GM12878 (cell line): ENCODE data around the gene GABBR1. TPM values are rescaled to one million over a fixed set of nuclear protein-coding genes. Genes with fewer than 3 reads are reported as not detected.

Experiments
- ATAC-seq: fragments of 200-7000 bp; cut with Tn5 transposase; 3 replicates; pipeline ENCODE4 v1.9.1; 2020; ENCODE audit warnings: mild to moderate bottlenecking, moderate library complexity
- BruUV-seq: library from RNA; stranded (reverse); fragments of 400-500 nt; replicated peaks from 2 replicates; lab custom pipeline; 2021; lab: Mats Ljungman, UMichigan
- CTCF ChIA-PET: fragments of 300-600 bp; sonication (Branson Sonifier 250); formaldehyde crosslinking; extraction: SDS; loops from one replicate; lab custom pipeline; 2021; ENCODE audit warnings: inconsistent platforms; lab: Yijun Ruan, JAX
- POLR2A ChIA-PET: fragments of 350-600 bp; formaldehyde crosslinking; extraction: SDS; loops from one replicate; lab custom pipeline; 2021; ENCODE audit warnings: inconsistent platforms; lab: Charles Lee
- RAD21 ChIA-PET: fragments of 300-600 bp; sonication (Branson Sonifier 250); formaldehyde crosslinking; loops from one replicate; lab custom pipeline; 2023; ENCODE audit warnings: antibody characterized with exemption; ENCODE audit not compliant: unreplicated experiment; lab: Charles Lee
- SMC1A ChIA-PET: fragments of 300-600 bp; sonication (Branson Sonifier 250); formaldehyde crosslinking; loops from one replicate; lab custom pipeline; 2023; ENCODE audit not compliant: unreplicated experiment, uncharacterized antibody; lab: Charles Lee
- DNase-seq: peaks from one replicate; pipeline ENCODE4 v3.0.0-alpha.2; 2011; ENCODE audit warnings: low read depth, low spot score
- FAIRE-seq: peaks from 3 replicates; lab custom pipeline; 2011; peaks lifted over from hg19 to GRCh38; lab: Jason Lieb, UNC
- H2AFZ ChIP-seq: 2 replicates; pipeline ENCODE4 v1.6.0; 2011; ENCODE audit warnings: low read depth, low read length, control low read depth; ENCODE audit not compliant: control insufficient read depth
- H3K27ac ChIP-seq: 2 replicates; pipeline ENCODE4 v1.5.1; 2011; ENCODE audit warnings: control low read depth; ENCODE audit not compliant: control insufficient read depth, insufficient read depth
- H3K27me3 ChIP-seq, 2 experiments: replicated peaks in 1 of 2; 2 replicates each; pipeline versions ENCODE4 v1.6.0 to v1.6.1; 2011; ENCODE audit warnings: low read length in 1 of 2; ENCODE audit not compliant: control insufficient read depth in 2 of 2, insufficient read depth in 2 of 2
- H3K36me3 ChIP-seq, 2 experiments: 2 replicates each; pipeline ENCODE4 v1.5.1; 2011; ENCODE audit warnings: low read length in 1 of 2; ENCODE audit not compliant: control insufficient read depth in 2 of 2, insufficient read depth in 2 of 2
- H3K4me1 ChIP-seq: 2 replicates; pipeline ENCODE4 v1.6.1; 2011; ENCODE audit warnings: mild to moderate bottlenecking, low read length, moderate library complexity, mixed read lengths; ENCODE audit not compliant: control insufficient read depth, insufficient read depth
- H3K4me2 ChIP-seq: 2 replicates; pipeline ENCODE4 v1.6.0; 2011; ENCODE audit warnings: control low read depth; ENCODE audit not compliant: control insufficient read depth, insufficient read depth
- H3K4me3 ChIP-seq: fragments of 200-600 bp; sonication (generic); 2 replicates; pipeline ENCODE4 v1.5.1; 2016
- H3K79me2 ChIP-seq: 2 replicates; pipeline ENCODE4 v1.6.0; 2011; ENCODE audit warnings: low read length; ENCODE audit not compliant: control insufficient read depth, insufficient read depth
- H3K9ac ChIP-seq: 2 replicates; pipeline ENCODE4 v1.8.0; 2011; ENCODE audit warnings: low read length, control low read depth, mixed read lengths; ENCODE audit not compliant: control insufficient read depth, insufficient read depth
- H3K9me3 ChIP-seq: replicated peaks from 3 replicates; pipeline ENCODE4 v1.5.1; 2011; ENCODE audit warnings: mild to moderate bottlenecking, low read length; ENCODE audit not compliant: control insufficient read depth, insufficient read depth
- H4K20me1 ChIP-seq: 2 replicates; pipeline ENCODE4 v1.6.0; 2011; ENCODE audit not compliant: control insufficient read depth, insufficient read depth
- CEBPB ChIP-seq, 2 experiments: fragments of 150-350 bp in 1 of 2; IDR thresholded peaks; 2 replicates each; pipeline ENCODE4 v1.6.1; 2012 to 2014; ENCODE audit warnings: low read depth in 2 of 2, low read length in 2 of 2, borderline replicate concordance in 1 of 2, inconsistent platforms in 1 of 2
- HCFC1 ChIP-seq: fragments of 150-350 bp; IDR thresholded peaks from 2 replicates; pipeline ENCODE4 v1.6.1; 2014; ENCODE audit warnings: low read length
- HDAC6 ChIP-seq: fragments of 200-600 bp; sonication (generic); IDR thresholded peaks from one replicate; pipeline ENCODE4 v1.8.0; 2017; ENCODE audit warnings: antibody characterized with exemption; ENCODE audit not compliant: unreplicated experiment
- MEF2A ChIP-seq: IDR thresholded peaks from 2 replicates; pipeline ENCODE4 v1.6.1; 2011; ENCODE audit warnings: low read depth, mild to moderate bottlenecking, low read length, moderate library complexity; ENCODE audit not compliant: insufficient read depth
- NFYA ChIP-seq: IDR thresholded peaks from 2 replicates; pipeline ENCODE4 v1.6.1; 2011; ENCODE audit warnings: low read depth, mild to moderate bottlenecking, low read length, improper control_type of control experiment, borderline replicate concordance
- NFYB ChIP-seq: IDR thresholded peaks from 2 replicates; pipeline ENCODE4 v1.6.1; 2011; ENCODE audit warnings: low read depth, mild to moderate bottlenecking, low read length, improper control_type of control experiment, moderate library complexity; ENCODE audit not compliant: insufficient read depth
- RB1 ChIP-seq: fragments of 450-650 bp; formaldehyde crosslinking; IDR thresholded peaks from 2 replicates; pipeline ENCODE4 v1.6.1; 2017; ENCODE audit warnings: mild to moderate bottlenecking, borderline replicate concordance
- WGBS: methylation state at CpG from one replicate; pipeline ENCODE4 v1.1.6; 2016; ENCODE audit warnings: low lambda C conversion rate; ENCODE audit not compliant: insufficient replicate concordance, insufficient coverage; ENCODE audit errors: missing lambda C conversion rate; 5-methylcytosine and 5-hydroxymethylcytosine counted together
- in situ Hi-C: fragments of 300-500 bp; cut with MboI; formaldehyde crosslinking; loops from 9 replicates; pipeline ENCODE4 v1.14.3; 2018; ENCODE audit warnings: mixed read lengths
- intact Hi-C: fragments of 100-400 bp; cut with micrococcal nuclease; formaldehyde crosslinking; loops from one replicate; pipeline ENCODE4 v1.14.2; 2022; ENCODE audit not compliant: unreplicated experiment
- polyA plus RNA-seq, 11 experiments: library from polyadenylated mRNA; depleted of rRNA in 4 of 11; unstranded in 6 of 11; stranded (reverse) in 5 of 11; fragments of >200 nt; fragmentation: Nextera tagmentation in 4 of 11; fragmentation: Illumina TruSeq in 1 of 11; extraction: Ambion mirVana in 4 of 11; extraction: Trizol in 1 of 11; gene quantifications; 1 replicate in 1 of 11; 2 replicates in 10 of 11; pipeline versions ENCODE4 v1.2.1 to v1.2.3, GENCODE V29; 2011 to 2016; ENCODE audit warnings: inconsistent platforms in 2 of 11, missing spikeins in 2 of 11, low read depth in 1 of 11
- total RNA-seq, 4 experiments: library from RNA; depleted of rRNA in 3 of 4; stranded (reverse); fragments of >200 nt in 3 of 4; fragmentation: Illumina TruSeq in 1 of 4; extraction: Trizol in 1 of 4; gene quantifications; 2 replicates each; pipeline versions ENCODE4 v1.2.1 to v1.2.3, GENCODE V29; 2013 to 2021
- TF ChIP-seq, protein P1 (sequence below): fragments of 450-650 bp; IDR thresholded peaks from 2 replicates; pipeline ENCODE4 v1.6.1; 2014; ENCODE audit warnings: mild to moderate bottlenecking
- TF ChIP-seq, protein P2 (sequence below): IDR thresholded peaks from 2 replicates; pipeline ENCODE4 v1.6.1; 2012; ENCODE audit warnings: low read depth, low read length, improper control_type of control experiment
- TF ChIP-seq, protein P3 (sequence below): fragments of 450-650 bp; formaldehyde crosslinking; IDR thresholded peaks from 2 replicates; pipeline ENCODE4 v1.4.0; 2022; ENCODE audit warnings: mild to moderate bottlenecking, moderate library complexity
- TF ChIP-seq, protein P4 (sequence below): IDR thresholded peaks from 2 replicates; pipeline ENCODE4 v1.6.1; 2012; ENCODE audit warnings: low read depth, low read length, improper control_type of control experiment
- TF ChIP-seq, protein P5 (sequence below): IDR thresholded peaks from 2 replicates; pipeline ENCODE4 v1.6.1; 2012; ENCODE audit warnings: improper control_type of control experiment, low read depth, low read length; ENCODE audit not compliant: insufficient replicate concordance

Gene GABBR1
- total and polyA plus RNA-seq, 10 of the 15 experiments (the other 5 are each of a cell fraction or from before 2014, with no cell fraction given): 0.11 to 5.2 (median 1.0) TPM

DNA sequence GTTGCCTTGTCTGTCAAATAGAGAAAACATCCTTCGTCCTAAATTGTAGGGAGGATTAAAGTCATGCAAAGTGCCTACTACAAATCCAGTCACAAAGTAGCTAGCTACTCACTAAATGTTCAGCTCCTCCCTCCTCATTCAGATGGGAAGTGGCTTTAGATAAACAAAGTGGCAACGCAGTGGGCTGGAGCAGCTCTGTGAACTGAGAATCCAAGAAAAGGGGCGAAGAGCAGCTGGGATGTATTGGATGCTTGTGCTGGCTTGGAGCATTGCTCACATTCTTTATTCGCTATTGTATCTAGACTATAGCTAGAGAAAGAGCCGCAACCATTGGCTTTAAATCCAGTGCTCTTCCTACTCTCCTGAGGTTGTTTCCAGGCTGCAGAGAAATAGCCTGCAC lies 34.2 kb upstream of the GABBR1 start:
- 82% methylated on average over 5 of the region's 5 CpGs for WGBS
- ChIA-PET POLR2A (no interaction called here), RAD21 (interaction anchor here (1.9 kb wide), 1 partner anchor 13 kb away, joined by 7 read pairs; no protein-coding TSS in a partner anchor), SMC1A (interaction anchor here (1.3 kb wide), 2 partner anchors 11 to 13 kb away, joined by 3 to 6 read pairs; no protein-coding TSS in a partner anchor), CTCF (interaction anchor here (1.3 to 4.6 kb wide), 2 partner anchors 17 to 29 kb away, joined by 8 to 113 read pairs; no protein-coding TSS in a partner anchor)
- Histone ChIP-seq H2AFZ (no peak overlapping the region), H3K36me3 (no peaks in the 10 kb centered on the region), H3K4me1 (0 out of 2 replicates have a peak, but pooled peaks cover 2% of the 10 kb centered on the region), H4K20me1 (no peaks in the 10 kb centered on the region), H3K27me3 (peaks cover 0 to 1% of the 10 kb centered on the region in 2 experiments; a peak in 1 of 4 replicates), H3K9me3 (no peaks in the 10 kb centered on the region), H3K4me3 (no peak overlapping the region), H3K79me2 (no peaks in the 10 kb centered on the region), H3K9ac (no peak overlapping the region), H3K4me2 (no peak overlapping the region), H3K27ac (no peak overlapping the region)
- FAIRE-seq: no peak
- DNase-seq: no peak
- in situ Hi-C loops (no loop called here), intact Hi-C loops (no loop called here)
- no TSS peak for BruUV-seq
- ATAC-seq: no peak
- no peak for TF ChIP-seq HCFC1
- TF ChIP-seq, protein P1, sequence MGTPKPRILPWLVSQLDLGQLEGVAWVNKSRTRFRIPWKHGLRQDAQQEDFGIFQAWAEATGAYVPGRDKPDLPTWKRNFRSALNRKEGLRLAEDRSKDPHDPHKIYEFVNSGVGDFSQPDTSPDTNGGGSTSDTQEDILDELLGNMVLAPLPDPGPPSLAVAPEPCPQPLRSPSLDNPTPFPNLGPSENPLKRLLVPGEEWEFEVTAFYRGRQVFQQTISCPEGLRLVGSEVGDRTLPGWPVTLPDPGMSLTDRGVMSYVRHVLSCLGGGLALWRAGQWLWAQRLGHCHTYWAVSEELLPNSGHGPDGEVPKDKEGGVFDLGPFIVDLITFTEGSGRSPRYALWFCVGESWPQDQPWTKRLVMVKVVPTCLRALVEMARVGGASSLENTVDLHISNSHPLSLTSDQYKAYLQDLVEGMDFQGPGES: no peak
- no peak for TF ChIP-seq MEF2A
- TF ChIP-seq, protein P2, sequence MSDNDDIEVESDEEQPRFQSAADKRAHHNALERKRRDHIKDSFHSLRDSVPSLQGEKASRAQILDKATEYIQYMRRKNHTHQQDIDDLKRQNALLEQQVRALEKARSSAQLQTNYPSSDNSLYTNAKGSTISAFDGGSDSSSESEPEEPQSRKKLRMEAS: no peak
- TF ChIP-seq CEBPB (IDR thresholded peaks at IDR 0.05; ENCODE audit: borderline replicate concordance in 1 of 2, low read depth in 2 of 2, low read length in 2 of 2): no peak
- TF ChIP-seq, protein P3, sequence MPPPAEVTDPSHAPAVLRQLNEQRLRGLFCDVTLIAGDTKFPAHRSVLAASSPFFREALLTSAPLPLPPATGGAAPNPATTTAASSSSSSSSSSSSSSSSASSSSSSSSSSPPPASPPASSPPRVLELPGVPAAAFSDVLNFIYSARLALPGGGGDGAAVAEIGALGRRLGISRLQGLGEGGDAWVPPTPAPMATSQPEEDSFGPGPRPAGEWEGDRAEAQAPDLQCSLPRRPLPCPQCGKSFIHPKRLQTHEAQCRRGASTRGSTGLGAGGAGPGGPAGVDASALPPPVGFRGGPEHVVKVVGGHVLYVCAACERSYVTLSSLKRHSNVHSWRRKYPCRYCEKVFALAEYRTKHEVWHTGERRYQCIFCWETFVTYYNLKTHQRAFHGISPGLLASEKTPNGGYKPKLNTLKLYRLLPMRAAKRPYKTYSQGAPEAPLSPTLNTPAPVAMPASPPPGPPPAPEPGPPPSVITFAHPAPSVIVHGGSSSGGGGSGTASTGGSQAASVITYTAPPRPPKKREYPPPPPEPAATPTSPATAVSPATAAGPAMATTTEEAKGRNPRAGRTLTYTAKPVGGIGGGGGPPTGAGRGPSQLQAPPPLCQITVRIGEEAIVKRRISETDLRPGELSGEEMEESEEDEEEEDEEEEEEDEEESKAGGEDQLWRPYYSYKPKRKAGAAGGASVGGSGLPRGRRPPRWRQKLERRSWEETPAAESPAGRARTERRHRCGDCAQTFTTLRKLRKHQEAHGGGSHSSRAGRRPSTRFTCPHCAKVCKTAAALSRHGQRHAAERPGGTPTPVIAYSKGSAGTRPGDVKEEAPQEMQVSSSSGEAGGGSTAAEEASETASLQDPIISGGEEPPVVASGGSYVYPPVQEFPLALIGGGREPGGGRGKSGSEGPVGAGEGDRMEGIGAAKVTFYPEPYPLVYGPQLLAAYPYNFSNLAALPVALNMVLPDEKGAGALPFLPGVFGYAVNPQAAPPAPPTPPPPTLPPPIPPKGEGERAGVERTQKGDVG (CRISPR knock-in tag): no peak
- TF ChIP-seq, protein P4, sequence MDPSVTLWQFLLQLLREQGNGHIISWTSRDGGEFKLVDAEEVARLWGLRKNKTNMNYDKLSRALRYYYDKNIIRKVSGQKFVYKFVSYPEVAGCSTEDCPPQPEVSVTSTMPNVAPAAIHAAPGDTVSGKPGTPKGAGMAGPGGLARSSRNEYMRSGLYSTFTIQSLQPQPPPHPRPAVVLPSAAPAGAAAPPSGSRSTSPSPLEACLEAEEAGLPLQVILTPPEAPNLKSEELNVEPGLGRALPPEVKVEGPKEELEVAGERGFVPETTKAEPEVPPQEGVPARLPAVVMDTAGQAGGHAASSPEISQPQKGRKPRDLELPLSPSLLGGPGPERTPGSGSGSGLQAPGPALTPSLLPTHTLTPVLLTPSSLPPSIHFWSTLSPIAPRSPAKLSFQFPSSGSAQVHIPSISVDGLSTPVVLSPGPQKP: no peak
- TF ChIP-seq, protein P5, sequence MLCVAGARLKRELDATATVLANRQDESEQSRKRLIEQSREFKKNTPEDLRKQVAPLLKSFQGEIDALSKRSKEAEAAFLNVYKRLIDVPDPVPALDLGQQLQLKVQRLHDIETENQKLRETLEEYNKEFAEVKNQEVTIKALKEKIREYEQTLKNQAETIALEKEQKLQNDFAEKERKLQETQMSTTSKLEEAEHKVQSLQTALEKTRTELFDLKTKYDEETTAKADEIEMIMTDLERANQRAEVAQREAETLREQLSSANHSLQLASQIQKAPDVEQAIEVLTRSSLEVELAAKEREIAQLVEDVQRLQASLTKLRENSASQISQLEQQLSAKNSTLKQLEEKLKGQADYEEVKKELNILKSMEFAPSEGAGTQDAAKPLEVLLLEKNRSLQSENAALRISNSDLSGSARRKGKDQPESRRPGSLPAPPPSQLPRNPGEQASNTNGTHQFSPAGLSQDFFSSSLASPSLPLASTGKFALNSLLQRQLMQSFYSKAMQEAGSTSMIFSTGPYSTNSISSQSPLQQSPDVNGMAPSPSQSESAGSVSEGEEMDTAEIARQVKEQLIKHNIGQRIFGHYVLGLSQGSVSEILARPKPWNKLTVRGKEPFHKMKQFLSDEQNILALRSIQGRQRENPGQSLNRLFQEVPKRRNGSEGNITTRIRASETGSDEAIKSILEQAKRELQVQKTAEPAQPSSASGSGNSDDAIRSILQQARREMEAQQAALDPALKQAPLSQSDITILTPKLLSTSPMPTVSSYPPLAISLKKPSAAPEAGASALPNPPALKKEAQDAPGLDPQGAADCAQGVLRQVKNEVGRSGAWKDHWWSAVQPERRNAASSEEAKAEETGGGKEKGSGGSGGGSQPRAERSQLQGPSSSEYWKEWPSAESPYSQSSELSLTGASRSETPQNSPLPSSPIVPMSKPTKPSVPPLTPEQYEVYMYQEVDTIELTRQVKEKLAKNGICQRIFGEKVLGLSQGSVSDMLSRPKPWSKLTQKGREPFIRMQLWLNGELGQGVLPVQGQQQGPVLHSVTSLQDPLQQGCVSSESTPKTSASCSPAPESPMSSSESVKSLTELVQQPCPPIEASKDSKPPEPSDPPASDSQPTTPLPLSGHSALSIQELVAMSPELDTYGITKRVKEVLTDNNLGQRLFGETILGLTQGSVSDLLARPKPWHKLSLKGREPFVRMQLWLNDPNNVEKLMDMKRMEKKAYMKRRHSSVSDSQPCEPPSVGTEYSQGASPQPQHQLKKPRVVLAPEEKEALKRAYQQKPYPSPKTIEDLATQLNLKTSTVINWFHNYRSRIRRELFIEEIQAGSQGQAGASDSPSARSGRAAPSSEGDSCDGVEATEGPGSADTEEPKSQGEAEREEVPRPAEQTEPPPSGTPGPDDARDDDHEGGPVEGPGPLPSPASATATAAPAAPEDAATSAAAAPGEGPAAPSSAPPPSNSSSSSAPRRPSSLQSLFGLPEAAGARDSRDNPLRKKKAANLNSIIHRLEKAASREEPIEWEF: no peak
- no peak for TF ChIP-seq NFYB
- TF ChIP-seq NFYA: no peak
- TF ChIP-seq RB1: no peak
- TF ChIP-seq HDAC6: no peak
